ENCODE data around the gene POLR1G.

POLR1G gene

DNA sequence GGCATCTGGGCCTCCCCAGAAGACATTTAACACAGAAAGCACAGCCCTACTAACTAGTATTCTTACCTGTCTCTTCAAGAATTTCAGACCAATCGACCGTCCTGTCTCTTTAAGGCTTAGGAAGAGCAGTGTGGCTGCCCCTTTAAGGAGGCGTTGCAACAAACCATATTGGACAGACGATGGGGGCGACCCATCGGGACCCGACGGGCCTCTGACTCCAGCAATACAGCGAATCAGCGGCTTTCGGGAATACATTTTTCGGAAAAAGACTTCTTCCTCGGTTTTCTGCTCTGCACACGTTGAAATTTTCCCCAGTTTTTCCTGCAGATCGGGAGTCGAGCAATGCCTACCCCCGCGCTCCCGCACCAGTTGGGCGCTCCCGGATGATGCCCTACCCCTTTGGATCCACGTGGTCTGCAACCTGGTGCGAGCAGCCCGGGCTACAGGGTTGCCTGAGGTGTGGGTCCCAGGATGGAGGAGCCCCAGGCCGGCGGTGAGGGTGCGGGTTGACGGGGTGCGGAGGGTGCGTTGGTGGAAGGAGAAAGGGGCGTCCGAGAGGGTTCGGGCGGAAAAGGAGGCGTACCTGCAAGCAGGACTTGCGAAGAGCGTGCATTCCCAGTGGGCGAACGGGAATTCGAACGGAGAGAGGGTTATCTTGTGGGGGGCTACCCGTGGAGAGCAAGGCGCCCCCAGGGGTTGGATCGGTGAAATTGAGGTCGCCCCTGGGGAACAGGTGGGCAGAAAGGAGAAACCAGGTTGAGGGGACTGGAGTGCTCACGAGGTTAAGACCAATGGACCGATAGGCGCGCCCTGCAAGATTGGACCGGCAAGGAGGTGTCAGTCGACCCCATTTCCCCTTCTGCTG, at the start of gene POLR1G:
Gene POLR1G, plus strand, starts transcription at position 419 of the 865 bp plus-strand sequence. Its CDS starts 53 bp downstream, at position 472.
- in situ Hi-C loops (cut with MboI; ENCODE audit: low sequenced_read_pairs): no loop called here

DNA sequence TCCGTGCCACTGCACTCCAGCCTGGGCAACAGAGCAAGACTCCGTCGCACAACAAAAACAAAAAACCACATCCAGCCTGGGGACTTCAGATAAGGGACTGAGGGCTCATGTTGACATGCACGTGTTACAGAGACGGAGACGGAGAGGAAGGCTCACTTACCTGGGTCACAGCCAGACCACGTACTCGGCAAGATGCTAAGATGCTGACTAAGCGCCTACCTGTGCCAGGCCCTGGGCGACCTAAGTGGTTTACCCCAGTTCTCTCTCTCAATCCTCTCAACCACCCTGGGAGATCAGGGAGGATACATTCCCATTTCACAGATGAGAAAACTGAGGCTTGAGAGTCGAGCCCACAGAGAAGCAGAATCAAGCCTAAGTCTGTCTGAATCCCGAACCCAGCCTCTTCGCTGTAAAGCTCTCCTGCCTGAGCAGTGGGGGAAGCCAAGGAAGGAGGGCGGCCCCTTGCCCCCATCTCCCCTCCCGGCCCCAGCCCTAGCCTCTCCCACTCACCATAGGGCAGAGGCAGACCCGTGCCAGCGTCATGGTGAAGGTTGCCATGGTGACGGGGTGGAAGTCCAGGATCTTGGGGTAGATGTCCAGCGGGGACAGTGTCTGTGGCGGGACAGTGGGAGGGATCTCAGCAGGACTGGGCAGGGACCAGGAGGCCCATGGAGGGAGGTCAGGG, 49.5 kb upstream of the POLR1G start:
- in situ Hi-C loops (cut with MboI; ENCODE audit: low sequenced_read_pairs): no loop called here

- in situ Hi-C loops (cut with MboI; ENCODE audit: low sequenced_read_pairs): no loop called here
These were observed 49.0 kb upstream of the POLR1G start for GRCh38 chr19:45357445-45357783.

GRCh38 chr19:45358213-45358792, 48.1 kb upstream of the POLR1G start:
- in situ Hi-C loops (cut with MboI; ENCODE audit: low sequenced_read_pairs): no loop called here

DNA sequence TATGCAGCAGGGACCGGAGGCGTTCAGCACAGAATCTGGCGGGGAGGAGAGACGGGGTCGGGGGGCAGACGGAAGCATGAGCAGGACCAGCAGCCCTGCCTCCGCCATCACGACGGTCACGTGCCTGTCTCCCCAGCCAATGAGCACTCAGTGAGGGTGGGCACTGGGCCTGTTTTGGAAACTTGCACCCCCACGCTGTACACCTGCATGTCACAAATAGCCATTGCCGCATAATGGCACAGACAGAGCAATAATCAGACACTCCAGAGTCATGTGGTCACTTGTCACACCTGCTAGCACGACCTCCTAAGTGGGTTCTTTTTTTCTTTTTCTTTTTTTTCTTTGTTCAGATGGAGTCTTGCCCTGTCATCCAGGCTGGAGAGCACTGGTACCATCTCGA, 44.8 kb upstream of the POLR1G start:
- in situ Hi-C loops (cut with MboI; ENCODE audit: low sequenced_read_pairs): no loop called here

GRCh38 chr19:45362291-45362690, 44.2 kb upstream of the POLR1G start:
- in situ Hi-C loops (cut with MboI; ENCODE audit: low sequenced_read_pairs): no loop called here

GRCh38 chr19:45363861-45364459, 42.5 kb upstream of the POLR1G start:
- in situ Hi-C loops (cut with MboI; ENCODE audit: low sequenced_read_pairs): no loop called here

DNA sequence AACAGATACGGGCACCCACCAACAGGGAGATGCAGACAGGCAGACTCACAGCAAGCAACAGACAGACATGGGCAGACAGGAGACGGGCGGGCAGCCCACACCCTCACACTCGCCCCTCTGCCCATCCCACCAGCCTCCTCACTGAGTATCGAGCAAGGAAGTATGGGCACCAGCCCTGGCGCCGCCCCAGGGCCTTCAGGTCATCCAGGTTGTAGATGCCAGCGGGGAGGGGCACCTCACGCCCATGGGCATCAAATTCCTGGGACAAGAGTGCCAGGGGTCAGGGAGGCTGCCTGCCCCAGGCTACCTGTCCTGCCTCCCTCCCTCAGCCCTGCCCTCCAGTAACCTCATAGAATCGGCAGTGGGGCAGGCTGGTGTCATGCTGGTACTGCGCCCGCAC, 41.7 kb upstream of the POLR1G start:
- in situ Hi-C loops (cut with MboI; ENCODE audit: low sequenced_read_pairs): no loop called here

- in situ Hi-C loops (cut with MboI; ENCODE audit: low sequenced_read_pairs): no loop called here
These were observed 38.3 kb upstream of the POLR1G start for GRCh38 chr19:45368127-45368526.

DNA sequence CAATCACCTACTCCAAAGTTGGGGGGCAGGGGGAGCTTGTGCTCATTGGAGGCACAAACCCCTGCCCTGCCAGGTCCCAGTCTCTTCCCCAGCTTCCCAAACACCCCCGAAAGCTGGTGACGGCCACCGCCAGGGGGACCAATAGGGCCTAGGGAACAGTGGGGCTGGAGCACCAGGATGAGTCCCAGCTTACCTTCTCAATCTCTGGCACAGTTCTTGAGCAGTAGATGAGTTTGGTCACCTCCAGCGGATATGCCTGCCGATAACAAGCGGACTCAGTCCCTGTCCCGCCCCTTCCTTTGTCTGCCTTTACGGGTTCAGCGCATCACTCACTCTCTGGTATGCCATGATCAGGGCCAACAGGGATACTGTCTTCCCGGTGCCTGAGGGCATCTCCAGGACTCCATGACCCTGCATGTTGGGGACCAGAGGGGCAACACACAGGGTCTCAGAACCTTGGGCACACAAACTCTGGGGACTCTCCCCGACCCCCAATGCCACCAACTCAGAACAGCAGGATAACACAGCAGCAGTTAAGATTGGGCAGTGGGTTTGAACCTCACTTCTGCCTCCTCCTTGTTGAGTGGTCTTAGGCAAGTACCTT, 37.6 kb upstream of the POLR1G start:
- in situ Hi-C loops (cut with MboI; ENCODE audit: low sequenced_read_pairs): no loop called here

DNA sequence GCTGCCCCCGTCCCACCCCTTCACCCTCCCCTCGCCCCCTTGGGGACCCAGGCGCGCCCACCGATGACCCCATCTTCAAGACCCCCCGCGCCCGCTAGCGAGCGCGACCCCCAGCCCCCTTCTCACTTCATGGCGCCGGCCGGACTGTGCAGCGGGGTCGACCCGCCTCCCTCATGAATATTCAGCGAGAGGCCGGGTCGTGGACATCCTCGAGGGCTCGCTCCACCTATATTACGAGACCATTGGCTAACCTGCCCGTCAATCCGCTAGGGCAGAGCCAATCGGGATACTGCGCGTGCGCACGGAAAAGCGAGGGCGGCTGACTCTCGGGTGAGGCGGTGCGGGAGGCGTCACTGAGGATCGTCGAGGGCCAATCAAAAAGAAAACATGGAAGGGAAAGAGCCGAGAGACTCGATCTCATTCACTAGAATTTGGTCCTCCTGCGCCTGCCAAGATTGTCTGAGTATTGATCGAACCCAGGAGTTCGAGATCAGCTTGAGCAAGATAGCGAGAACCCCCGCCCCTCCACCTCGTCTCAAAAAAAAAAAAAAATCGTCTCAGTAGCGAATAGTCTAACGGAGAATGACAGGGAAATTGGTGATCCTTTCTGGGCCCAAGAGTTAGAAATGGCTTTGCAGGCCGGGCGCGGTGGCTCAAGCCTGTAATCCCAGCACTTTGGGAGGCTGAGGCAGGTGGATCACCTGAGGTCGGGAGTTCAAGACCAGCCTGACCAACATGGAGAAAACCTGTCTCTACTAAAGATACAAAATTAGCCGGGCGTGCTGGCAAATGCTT, 35.8 kb upstream of the POLR1G start, which contains the start of gene ERCC2:
Gene ERCC2, minus strand, starts transcription at position 164 of the 795 bp plus-strand sequence. Its CDS starts 33 bp downstream, at position 131.
- in situ Hi-C loops (cut with MboI; ENCODE audit: low sequenced_read_pairs): no loop called here

DNA sequence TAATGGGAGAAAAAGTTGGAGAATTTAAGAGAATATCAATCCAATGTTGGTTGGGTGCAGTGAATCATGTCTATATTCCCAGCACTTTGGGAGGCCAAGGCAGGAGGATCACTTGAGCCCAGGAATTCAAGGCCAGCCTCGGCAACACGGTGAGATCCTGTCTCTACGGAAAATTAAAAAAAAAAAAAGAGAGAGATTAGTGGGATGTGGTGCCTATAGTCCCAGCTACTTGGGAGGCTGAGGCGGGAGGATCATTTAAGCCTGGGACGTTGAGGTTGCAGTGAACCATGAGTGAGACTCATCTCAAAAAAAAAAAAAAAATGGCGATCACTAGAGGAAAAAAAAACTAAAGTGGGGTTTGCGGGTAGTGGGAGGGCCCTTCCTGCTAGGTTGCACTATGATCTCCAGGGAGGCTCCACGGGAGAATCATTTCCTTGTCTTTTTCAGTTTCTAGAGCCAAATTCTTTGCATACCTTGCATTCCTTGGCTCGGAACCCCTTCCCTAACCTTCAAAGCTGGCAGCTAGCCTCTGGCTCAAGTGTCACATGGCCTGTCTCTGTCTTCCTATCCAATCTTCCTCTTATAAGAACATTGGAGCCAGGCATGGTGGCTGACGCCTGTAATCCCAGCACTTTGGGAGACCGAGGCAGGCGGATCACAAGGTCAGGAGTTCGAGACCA, 30.3 kb upstream of the POLR1G start:
- in situ Hi-C loops (cut with MboI; ENCODE audit: low sequenced_read_pairs): no loop called here

DNA sequence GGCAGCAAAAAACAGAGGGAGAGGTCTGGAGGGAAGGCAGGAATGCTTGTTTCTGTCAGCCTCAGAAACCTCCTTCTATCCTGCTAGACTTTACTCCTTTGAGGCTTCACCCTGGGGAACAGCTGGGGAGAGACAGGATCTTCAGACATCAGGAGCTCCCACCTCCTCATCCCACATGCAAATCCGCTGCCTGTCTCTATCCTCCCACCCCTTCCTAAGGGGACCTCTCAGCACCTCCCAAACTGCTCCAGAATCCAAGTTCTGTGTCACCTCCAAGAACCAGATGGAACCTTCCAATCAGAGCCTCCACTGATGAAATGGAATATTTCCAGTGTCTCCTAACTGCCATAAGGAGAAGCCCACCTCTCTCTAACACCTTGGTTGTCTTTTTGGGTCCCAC, 26.3 kb upstream of the POLR1G start:
- in situ Hi-C loops (cut with MboI; ENCODE audit: low sequenced_read_pairs): no loop called here

- in situ Hi-C loops (cut with MboI; ENCODE audit: low sequenced_read_pairs): no loop called here
These were observed 24.0 kb upstream of the POLR1G start for GRCh38 chr19:45382426-45382825.

GRCh38 chr19:45385392-45386221, 20.8 kb upstream of the POLR1G start:
- in situ Hi-C loops (cut with MboI; ENCODE audit: low sequenced_read_pairs): no loop called here

DNA sequence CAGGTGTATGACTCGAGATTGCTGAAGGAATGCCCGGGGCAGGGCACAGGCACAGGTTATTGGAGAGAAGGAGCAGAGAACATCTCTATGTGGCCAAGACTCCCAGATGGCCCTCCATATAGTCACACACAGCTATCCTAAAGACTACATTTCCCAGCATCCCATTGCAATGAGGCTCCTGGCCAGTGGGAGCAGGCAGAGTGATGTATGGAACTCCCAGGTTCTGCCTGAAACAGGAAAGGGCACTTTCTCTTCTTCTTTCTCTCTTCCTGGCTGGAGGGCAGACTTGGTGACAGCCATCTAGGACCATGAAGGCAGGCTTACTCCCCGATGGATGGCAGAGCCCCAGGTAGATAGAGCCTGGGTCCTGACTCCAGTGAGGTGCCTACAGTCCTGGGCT, 15.1 kb upstream of the POLR1G start:
- in situ Hi-C loops (cut with MboI; ENCODE audit: low sequenced_read_pairs): no loop called here

- in situ Hi-C loops (cut with MboI; ENCODE audit: low sequenced_read_pairs): no loop called here
These were observed 14.4 kb upstream of the POLR1G start for GRCh38 chr19:45391871-45392665.

Measured in HL-60/S4 treated with retinoic acid at 250 ng/mL for 4 days and 3 days (cell line).